Measurements from ENCODE around the gene FAM120A. TPM values are rescaled to one million over a fixed set of nuclear protein-coding genes. Genes with fewer than 3 reads are reported as not detected.

Gene FAM120A
- total and polyA plus RNA-seq, 12 donors, result 42.6 to 147 (median 96.4) TPM

DNA sequence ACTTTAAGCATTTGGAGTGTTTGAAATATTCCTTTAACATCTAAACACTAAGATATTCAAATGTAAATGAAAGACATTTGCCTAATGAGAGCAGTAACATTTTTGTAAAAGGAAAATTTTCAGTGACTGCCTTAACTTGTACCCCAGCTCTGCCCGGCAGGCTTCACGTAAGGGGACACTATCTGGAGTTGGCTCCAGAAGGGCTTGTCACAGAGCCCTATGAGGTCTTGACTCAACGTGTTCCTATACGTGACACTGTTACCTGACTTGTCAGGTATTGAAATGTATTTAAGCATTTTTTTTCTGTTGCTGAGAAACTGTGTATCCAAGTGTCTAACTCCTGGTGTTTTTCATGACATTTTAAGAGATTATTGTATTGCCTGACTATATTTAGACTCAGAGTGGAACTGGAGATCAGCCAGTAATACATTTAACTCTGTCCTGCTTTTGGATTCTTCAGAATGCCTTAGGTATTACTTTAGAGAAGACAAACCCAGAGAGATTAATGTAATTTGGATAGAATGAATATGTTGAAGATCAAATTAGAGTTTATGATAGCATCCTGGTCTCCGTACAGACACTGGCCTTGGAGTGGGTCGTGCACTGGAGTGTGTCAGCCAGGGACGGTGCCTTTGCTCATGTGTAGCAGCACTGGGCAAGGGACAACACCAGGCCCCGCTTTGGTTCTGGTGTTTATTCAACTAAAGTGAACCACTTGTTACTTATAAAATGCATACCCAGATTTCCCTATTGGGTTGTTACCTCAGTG, 90.3 kb downstream of the FAM120A start:
- intact Hi-C loops (cut with DNase I), result no loop called here
- peaks cover 0 to 11% of the 10 kb centered on the region in 2 donors for H3K4me1 ChIP-seq (replicated peaks in 1 of 2)
- WGBS, 4 donors, result 39 to 63% (median 55%) methylated on average over 8 of the region's 8 CpGs
- TF ChIP-seq CTCF (IDR thresholded peaks at IDR 0.05), result no peak
- TF ChIP-seq POLR2A (IDR thresholded peaks at IDR 0.05), result no peak
- H3K4me3 ChIP-seq, result no peak overlapping the region
- no peak overlapping the region for H3K27ac ChIP-seq
- H3K27me3 ChIP-seq, result no peaks in the 10 kb centered on the region
- H3K9me3 ChIP-seq (replicated peaks in 1 of 3), result no peaks in the 10 kb centered on the region
- peak in 6 of 7 donors; percentile 34 to 70 (median 55) for DNase-seq
- peaks cover 0 to 29% of the 10 kb centered on the region in 2 donors for H3K36me3 ChIP-seq (replicated peaks in 1 of 2)

DNA sequence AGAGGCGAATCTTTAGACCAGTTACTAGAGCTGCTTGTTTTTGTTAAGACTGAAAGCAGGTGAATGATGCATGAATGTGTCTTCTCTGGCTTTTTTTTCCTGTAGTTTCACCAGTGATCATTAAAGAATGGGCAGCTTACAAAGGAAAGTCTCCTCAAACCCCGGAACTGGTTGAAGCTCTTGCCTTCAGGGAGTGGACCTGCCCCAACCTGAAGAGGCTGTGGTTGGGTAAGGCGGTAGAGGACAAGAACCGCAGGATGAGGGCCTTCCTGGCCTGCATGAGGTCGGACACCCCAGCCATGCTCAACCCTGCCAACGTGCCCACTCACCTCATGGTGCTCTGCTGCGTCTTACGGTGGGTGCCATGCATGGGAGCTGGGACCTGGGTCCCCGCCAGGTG, 91.6 kb downstream of the FAM120A start:
- intact Hi-C loops (cut with DNase I), result no loop called here
- no peak overlapping the region for H3K27ac ChIP-seq
- DNase-seq, result no peak
- H3K27me3 ChIP-seq, result no peaks in the 10 kb centered on the region
- peaks cover 0 to 36% of the 10 kb centered on the region in 2 donors for H3K36me3 ChIP-seq (replicated peaks in 1 of 2)
- H3K4me1 ChIP-seq (replicated peaks in 1 of 2), result peaks cover 4 to 11% of the 10 kb centered on the region in 2 donors
- 91 to 98% (median 95%) methylated on average over 7 to 9 of the region's 9 CpGs for WGBS, 4 donors
- TF ChIP-seq POLR2A (IDR thresholded peaks at IDR 0.05) (no peak), CTCF (IDR thresholded peaks at IDR 0.05) (no peak)
- no peak overlapping the region for H3K4me3 ChIP-seq
- no peaks in the 10 kb centered on the region for H3K9me3 ChIP-seq (replicated peaks in 1 of 3)

DNA sequence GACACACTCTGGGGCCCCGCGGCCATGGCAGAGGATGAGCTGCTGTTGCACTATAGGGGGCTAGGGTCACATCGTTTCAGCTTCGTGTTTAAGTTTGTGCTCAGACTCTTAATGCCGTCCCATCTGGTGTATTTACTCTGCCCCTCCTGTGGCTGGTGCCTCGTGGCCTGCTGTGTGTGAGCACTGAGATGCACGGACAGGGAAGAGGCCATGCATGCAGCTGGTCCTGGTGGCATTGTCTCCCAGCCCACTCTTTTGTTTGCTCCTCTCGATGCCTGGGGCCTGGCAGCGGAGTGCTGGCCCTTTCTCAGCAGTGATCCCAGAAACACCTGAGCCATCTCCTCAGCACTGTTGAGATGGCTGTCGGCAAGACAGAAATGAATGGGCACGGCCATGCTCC, 94.9 kb downstream of the FAM120A start:
- Histone ChIP-seq H3K27me3 (no peaks in the 10 kb centered on the region), H3K4me1 (replicated peaks in 1 of 2) (peaks cover 7 to 20% of the 10 kb centered on the region in 2 donors), H3K4me3 (no peak overlapping the region), H3K36me3 (replicated peaks in 1 of 2) (peaks cover 0 to 33% of the 10 kb centered on the region in 2 donors), H3K27ac (no peak overlapping the region), H3K9me3 (replicated peaks in 1 of 3) (no peaks in the 10 kb centered on the region)
- DNase-seq, result no peak
- intact Hi-C loops (cut with DNase I), result no loop called here
- 95 to 97% (median 96%) methylated on average over 11 of the region's 11 CpGs for WGBS, 4 donors
- no peak for TF ChIP-seq CTCF (IDR thresholded peaks at IDR 0.05)

DNA sequence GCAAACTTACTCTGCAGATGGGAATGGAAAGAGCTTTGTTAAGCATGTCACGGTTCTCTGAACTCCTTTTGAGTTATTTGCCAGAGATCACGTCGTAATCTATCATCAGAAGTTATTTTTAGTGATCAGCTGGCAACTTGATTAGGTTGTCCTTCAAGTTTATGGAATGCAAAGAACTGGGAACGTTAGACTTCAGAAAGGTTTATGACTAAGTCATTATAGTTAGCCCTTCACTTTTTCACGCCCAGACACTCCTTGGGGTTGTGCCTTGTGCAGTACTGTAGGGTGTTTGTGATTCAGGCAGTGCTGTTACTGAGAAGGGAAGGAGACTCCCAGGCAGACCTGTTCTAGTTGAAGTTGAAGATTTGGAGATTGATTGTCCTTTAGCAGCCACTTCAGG, 98.1 kb downstream of the FAM120A start:
- peaks cover 0 to 22% of the 10 kb centered on the region in 2 donors for H3K36me3 ChIP-seq (replicated peaks in 1 of 2)

More for the DNA sequence above, 98.1 kb downstream of the FAM120A start:
- no peaks in the 10 kb centered on the region for H3K9me3 ChIP-seq (replicated peaks in 1 of 3)
- 29 to 45% (median 36%) methylated on average over 5 of the region's 5 CpGs for WGBS, 4 donors
- no peak overlapping the region for H3K27ac ChIP-seq
- no peak for TF ChIP-seq POLR2A (IDR thresholded peaks at IDR 0.05)
- DNase-seq, result peak in 2 of 7 donors; percentile 34 to 38
- H3K4me3 ChIP-seq, result no peak overlapping the region
- H3K4me1 ChIP-seq (replicated peaks in 1 of 2), result peaks cover 7 to 14% of the 10 kb centered on the region in 2 donors
- H3K27me3 ChIP-seq, result no peaks in the 10 kb centered on the region
- intact Hi-C loops (cut with DNase I), result loop anchor here in 1 of 2 donors (10.0 kb wide), 1 partner anchor 95 kb away; the partner anchor contains the start of genes FAM120A and FAM120AOS

All from adrenal gland (tissue), 12 donors.